Retinal pigment epithelial cell (primary cell): ENCODE data around the gene DCAF8L1.
"Not testable (repeated sequence)": the region's sequence is repeated elsewhere in the genome, so short reads cannot be mapped to it uniquely, and the experiment has no call there.

Experiments
- DNase-seq: peaks from one replicate; pipeline ENCODE4 v3.0.0-alpha.2; 2010; ENCODE audit warnings: low read depth
- H3K4me3 ChIP-seq: 2 replicates; pipeline ENCODE4 v1.5.1; 2011; ENCODE audit warnings: mild to moderate bottlenecking, low read length, control low read depth, moderate library complexity
- CTCF ChIP-seq: conservative IDR thresholded peaks from 2 replicates; pipeline ENCODE4 v1.5.1; 2011; ENCODE audit warnings: low read depth, low read length, control low read depth, inconsistent platforms

The DCAF8L1 gene

GRCh38 chrX:27966955-27967354 lies 14.3 kb downstream of the DCAF8L1 start:
- DNase-seq = peak; percentile 65
- no peak for TF ChIP-seq CTCF
- H3K4me3 ChIP-seq = no peak overlapping the region

GRCh38 chrX:27966492-27966891 lies 14.8 kb downstream of the DCAF8L1 start:
- no peak overlapping the region for H3K4me3 ChIP-seq
- no peak for TF ChIP-seq CTCF
- DNase-seq = no peak

- not testable (repeated sequence) for DNase-seq, H3K4me3 ChIP-seq
Observed at GRCh38 chrX:27965348-27965747, 15.9 kb downstream of the DCAF8L1 start.

- no peak overlapping the region for H3K4me3 ChIP-seq
- DNase-seq = no peak
- TF ChIP-seq CTCF = no peak
Observed at GRCh38 chrX:27964432-27964831, 16.8 kb downstream of the DCAF8L1 start.

GRCh38 chrX:27960410-27960809 lies 20.8 kb downstream of the DCAF8L1 start:
- DNase-seq = not testable (repeated sequence)

GRCh38 chrX:27953171-27953570 lies 28.1 kb downstream of the DCAF8L1 start:
- H3K4me3 ChIP-seq = no peak overlapping the region
- no peak for TF ChIP-seq CTCF
- DNase-seq = no peak

More at GRCh38 chrX:27960410-27960809, 20.8 kb downstream of the DCAF8L1 start:
- H3K4me3 ChIP-seq = not testable (repeated sequence)

- no peak for TF ChIP-seq CTCF
- H3K4me3 ChIP-seq = no peak overlapping the region
- no peak for DNase-seq
Observed at GRCh38 chrX:27933361-27933760, 47.9 kb downstream of the DCAF8L1 start.
